ENCODE measurements around the gene HIRA. TPM values are rescaled to one million over a fixed set of nuclear protein-coding genes. Genes with fewer than 3 reads are reported as not detected.

The HIRA gene
- polyA plus RNA-seq, 2 of the 4 experiments (the other 2 are of a cell fraction), result 12.3 to 16.6 TPM

GRCh38 chr22:19429950-19430889 is 1.3 kb downstream of the HIRA start:
- H3K4me2 ChIP-seq, result peak overlapping the region; percentile 98
- H3K4me1 ChIP-seq, result peaks cover 9% of the 10 kb centered on the region
- peak overlapping the region; percentile 99 for H3K4me3 ChIP-seq
- WGBS (ENCODE audit: missing lambda C conversion rate), result 44% methylated on average over 7 of the region's 12 CpGs
- ChIA-PET POLR2A (no interaction called here), CTCF (interaction anchor here (0.7 kb wide), 1 partner anchor 20 kb away, joined by 3 read pairs; no protein-coding TSS in a partner anchor)
- peak in 1 of 2 experiments; percentile 4 for DNase-seq (ENCODE audit: low read depth in 1 of 2, low spot score in 1 of 2)
- TF ChIP-seq BCL3 (IDR thresholded peaks at IDR 0.05), result no peak
- no peak for TF ChIP-seq CBX2 (IDR thresholded peaks at IDR 0.05; ENCODE audit: borderline replicate concordance, low read depth)
- no peak for TF ChIP-seq EHMT2 (IDR thresholded peaks at IDR 0.05; ENCODE audit: low read depth)
- TF ChIP-seq SMC3 (IDR thresholded peaks at IDR 0.05), result no peak
- TF ChIP-seq MAZ (IDR thresholded peaks at IDR 0.05; ENCODE audit: borderline replicate concordance, low read depth, low read length), result no peak
- TF ChIP-seq GATA3 (IDR thresholded peaks at IDR 0.05; ENCODE audit: borderline replicate concordance), result no peak
- TF ChIP-seq JUNB (IDR thresholded peaks at IDR 0.05), result no peak
- TF ChIP-seq, protein P1, sequence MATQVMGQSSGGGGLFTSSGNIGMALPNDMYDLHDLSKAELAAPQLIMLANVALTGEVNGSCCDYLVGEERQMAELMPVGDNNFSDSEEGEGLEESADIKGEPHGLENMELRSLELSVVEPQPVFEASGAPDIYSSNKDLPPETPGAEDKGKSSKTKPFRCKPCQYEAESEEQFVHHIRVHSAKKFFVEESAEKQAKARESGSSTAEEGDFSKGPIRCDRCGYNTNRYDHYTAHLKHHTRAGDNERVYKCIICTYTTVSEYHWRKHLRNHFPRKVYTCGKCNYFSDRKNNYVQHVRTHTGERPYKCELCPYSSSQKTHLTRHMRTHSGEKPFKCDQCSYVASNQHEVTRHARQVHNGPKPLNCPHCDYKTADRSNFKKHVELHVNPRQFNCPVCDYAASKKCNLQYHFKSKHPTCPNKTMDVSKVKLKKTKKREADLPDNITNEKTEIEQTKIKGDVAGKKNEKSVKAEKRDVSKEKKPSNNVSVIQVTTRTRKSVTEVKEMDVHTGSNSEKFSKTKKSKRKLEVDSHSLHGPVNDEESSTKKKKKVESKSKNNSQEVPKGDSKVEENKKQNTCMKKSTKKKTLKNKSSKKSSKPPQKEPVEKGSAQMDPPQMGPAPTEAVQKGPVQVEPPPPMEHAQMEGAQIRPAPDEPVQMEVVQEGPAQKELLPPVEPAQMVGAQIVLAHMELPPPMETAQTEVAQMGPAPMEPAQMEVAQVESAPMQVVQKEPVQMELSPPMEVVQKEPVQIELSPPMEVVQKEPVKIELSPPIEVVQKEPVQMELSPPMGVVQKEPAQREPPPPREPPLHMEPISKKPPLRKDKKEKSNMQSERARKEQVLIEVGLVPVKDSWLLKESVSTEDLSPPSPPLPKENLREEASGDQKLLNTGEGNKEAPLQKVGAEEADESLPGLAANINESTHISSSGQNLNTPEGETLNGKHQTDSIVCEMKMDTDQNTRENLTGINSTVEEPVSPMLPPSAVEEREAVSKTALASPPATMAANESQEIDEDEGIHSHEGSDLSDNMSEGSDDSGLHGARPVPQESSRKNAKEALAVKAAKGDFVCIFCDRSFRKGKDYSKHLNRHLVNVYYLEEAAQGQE (IDR thresholded peaks at IDR 0.05), result no peak
- no peak for TF ChIP-seq HOXA7 (CRISPR knock-in tag; IDR thresholded peaks at IDR 0.05)
- TF ChIP-seq ZFP36 (IDR thresholded peaks at IDR 0.05; ENCODE audit: borderline replicate concordance, partially characterized antibody), result no peak
- TF ChIP-seq RNF2 (IDR thresholded peaks at IDR 0.05; ENCODE audit: borderline replicate concordance, low read depth), result no peak
- TF ChIP-seq HOXB5 (CRISPR knock-in tag; IDR thresholded peaks at IDR 0.05), result no peak
- TF ChIP-seq, protein P2, sequence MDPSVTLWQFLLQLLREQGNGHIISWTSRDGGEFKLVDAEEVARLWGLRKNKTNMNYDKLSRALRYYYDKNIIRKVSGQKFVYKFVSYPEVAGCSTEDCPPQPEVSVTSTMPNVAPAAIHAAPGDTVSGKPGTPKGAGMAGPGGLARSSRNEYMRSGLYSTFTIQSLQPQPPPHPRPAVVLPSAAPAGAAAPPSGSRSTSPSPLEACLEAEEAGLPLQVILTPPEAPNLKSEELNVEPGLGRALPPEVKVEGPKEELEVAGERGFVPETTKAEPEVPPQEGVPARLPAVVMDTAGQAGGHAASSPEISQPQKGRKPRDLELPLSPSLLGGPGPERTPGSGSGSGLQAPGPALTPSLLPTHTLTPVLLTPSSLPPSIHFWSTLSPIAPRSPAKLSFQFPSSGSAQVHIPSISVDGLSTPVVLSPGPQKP (IDR thresholded peaks at IDR 0.05; ENCODE audit: low read depth, low read length), result no peak
- TF ChIP-seq ZC3H11A (IDR thresholded peaks at IDR 0.05), result no peak
- H3K9me3 ChIP-seq, result no peaks in the 10 kb centered on the region
- H3K27ac ChIP-seq, result peak overlapping the region; percentile 93 to 100
- no peak for ATAC-seq
- no peak for FAIRE-seq

- no peak for FAIRE-seq
- no peak for ATAC-seq
- CTCF ChIA-PET, result no interaction called here
- no peaks in the 10 kb centered on the region for H3K4me1 ChIP-seq
- POLR2A ChIA-PET, result no interaction called here
- H3K9me3 ChIP-seq, result no peaks in the 10 kb centered on the region
- WGBS (ENCODE audit: missing lambda C conversion rate), result 92% methylated on average over 2 of the region's 3 CpGs
- no peak overlapping the region for H3K27ac ChIP-seq
- TF ChIP-seq KDM1A (IDR thresholded peaks at IDR 0.05; ENCODE audit: low read depth), result no peak
- no peak overlapping the region for H3K4me2 ChIP-seq
- DNase-seq (ENCODE audit: low read depth in 1 of 2, low spot score in 1 of 2), result no peak
- no peak overlapping the region for H3K4me3 ChIP-seq
These were observed 7.4 kb downstream of the HIRA start for GRCh38 chr22:19424186-19424500.

All from A549 (cell line).